OCI-LY7 (cell line): ENCODE data around the gene CMPK1. TPM values are rescaled to one million over a fixed set of nuclear protein-coding genes. Genes with fewer than 3 reads are reported as not detected.

ENCODE experiments used
- BruUV-seq: library from RNA; stranded (reverse); fragments of 400-500 nt; replicated peaks from 2 replicates; lab custom pipeline; 2021; lab: Mats Ljungman, UMichigan
- CTCF ChIA-PET: fragments of 300-600 bp; sonication (Branson Sonifier 250); formaldehyde crosslinking; loops from one replicate; lab custom pipeline; 2022; ENCODE audit warnings: antibody characterized with exemption; ENCODE audit not compliant: unreplicated experiment; lab: Charles Lee
- POLR2A ChIA-PET: fragments of 300-600 bp; sonication (Branson Sonifier 250); formaldehyde crosslinking; loops from one replicate; lab custom pipeline; 2022; ENCODE audit warnings: antibody characterized with exemption; lab: Charles Lee
- DNase-seq: peaks from one replicate; pipeline ENCODE4 v3.0.0-alpha.2; 2015; ENCODE audit warnings: low spot score
- H2AFZ ChIP-seq: fragments of 200-600 bp; sonication (generic), shearing (Covaris generic); 2 replicates; pipeline ENCODE4 v1.6.1; 2014; ENCODE audit warnings: mild to moderate bottlenecking, antibody characterized with exemption, low read length, moderate library complexity
- H3K27ac ChIP-seq: fragments of 200-600 bp; sonication (generic); 2 replicates; pipeline ENCODE4 v1.5.1; 2014; ENCODE audit warnings: mixed run types, low read depth, mild to moderate bottlenecking, moderate library complexity, low read length, inconsistent platforms; ENCODE audit not compliant: poor library complexity, severe bottlenecking
- H3K36me3 ChIP-seq: fragments of 200-600 bp; sonication (generic); 2 replicates; pipeline ENCODE4 v1.6.1; 2014; ENCODE audit warnings: mild to moderate bottlenecking, antibody characterized with exemption, low read length, moderate library complexity, mixed read lengths; ENCODE audit not compliant: insufficient read depth
- H3K4me1 ChIP-seq: fragments of 200-600 bp; sonication (generic); 2 replicates; pipeline ENCODE4 v1.5.1; 2014; ENCODE audit warnings: mild to moderate bottlenecking, low read length; ENCODE audit not compliant: insufficient read depth, poor library complexity, severe bottlenecking
- H3K4me2 ChIP-seq: fragments of 200-600 bp; sonication (generic); 2 replicates; pipeline ENCODE4 v1.6.1; 2014; ENCODE audit warnings: mild to moderate bottlenecking, low read length
- H3K4me3 ChIP-seq: fragments of 200-600 bp; sonication (generic); 2 replicates; pipeline ENCODE4 v1.5.1; 2014; ENCODE audit warnings: mild to moderate bottlenecking, low read depth, low read length; ENCODE audit not compliant: poor library complexity, severe bottlenecking
- H3K79me2 ChIP-seq: fragments of 200-600 bp; sonication (generic); 2 replicates; pipeline ENCODE4 v1.6.1; 2016; ENCODE audit warnings: low read depth, mild to moderate bottlenecking, low read length, moderate library complexity, mixed read lengths; ENCODE audit not compliant: insufficient read depth
- H3K9me2 ChIP-seq: fragments of 200-600 bp; sonication (generic); 2 replicates; pipeline ENCODE4 v1.6.1; 2016; ENCODE audit warnings: mild to moderate bottlenecking, low read length, mixed read lengths; ENCODE audit not compliant: insufficient read depth
- H3K9me3 ChIP-seq: fragments of 200-600 bp; sonication (generic); 2 replicates; pipeline ENCODE4 v1.6.1; 2014; ENCODE audit warnings: mild to moderate bottlenecking, mixed run types, low read length, mixed read lengths
- H4K20me1 ChIP-seq: fragments of 200-600 bp; sonication (generic); 2 replicates; pipeline ENCODE4 v1.6.1; 2014; ENCODE audit warnings: mild to moderate bottlenecking, antibody characterized with exemption, low read length, moderate library complexity, mixed read lengths; ENCODE audit not compliant: insufficient read depth
- EZH2phosphoT487 ChIP-seq: fragments of 200-600 bp; sonication (generic); IDR thresholded peaks from 2 replicates; pipeline ENCODE4 v1.6.1; 2018; ENCODE audit warnings: low read depth, borderline replicate concordance, mild to moderate bottlenecking, mixed run types, antibody characterized with exemption, low read length, moderate library complexity, mixed read lengths
- intact Hi-C: fragments of 100-400 bp; cut with micrococcal nuclease; formaldehyde crosslinking; loops from one replicate; pipeline ENCODE4 v1.10.0; 2022; ENCODE audit not compliant: unreplicated experiment
- total RNA-seq, 2 experiments: library from RNA; depleted of rRNA in 1 of 2; stranded (reverse); fragments of >200 nt in 1 of 2; shearing (Covaris generic) in 1 of 2; gene quantifications; 2 replicates each; pipeline ENCODE4 v1.2.3, GENCODE V29; 2014 to 2022
- TF ChIP-seq, protein P1 (sequence below): fragments of 200-600 bp; sonication (generic); conservative IDR thresholded peaks from 2 replicates; pipeline ENCODE4 v1.5.1; 2014; ENCODE audit warnings: mild to moderate bottlenecking, antibody characterized with exemption, low read length, moderate library complexity, mixed read lengths

Gene CMPK1
- total RNA-seq, 2 experiments from 2014 or later: 59.2 to 85.8 TPM

- BruUV-seq: no TSS peak
- ChIA-PET POLR2A (no interaction called here), CTCF (no interaction called here)
- no peak overlapping the region for H3K4me3 ChIP-seq
- H3K4me2 ChIP-seq: no peak overlapping the region
- no peaks in the 10 kb centered on the region for H3K9me3 ChIP-seq
- H3K79me2 ChIP-seq: no peaks in the 10 kb centered on the region
- H3K27ac ChIP-seq: no peak overlapping the region
- H4K20me1 ChIP-seq: no peaks in the 10 kb centered on the region
- H2AFZ ChIP-seq: no peak overlapping the region
- H3K9me2 ChIP-seq: no peaks in the 10 kb centered on the region
- no peak for TF ChIP-seq EZH2phosphoT487
- TF ChIP-seq, protein P1, sequence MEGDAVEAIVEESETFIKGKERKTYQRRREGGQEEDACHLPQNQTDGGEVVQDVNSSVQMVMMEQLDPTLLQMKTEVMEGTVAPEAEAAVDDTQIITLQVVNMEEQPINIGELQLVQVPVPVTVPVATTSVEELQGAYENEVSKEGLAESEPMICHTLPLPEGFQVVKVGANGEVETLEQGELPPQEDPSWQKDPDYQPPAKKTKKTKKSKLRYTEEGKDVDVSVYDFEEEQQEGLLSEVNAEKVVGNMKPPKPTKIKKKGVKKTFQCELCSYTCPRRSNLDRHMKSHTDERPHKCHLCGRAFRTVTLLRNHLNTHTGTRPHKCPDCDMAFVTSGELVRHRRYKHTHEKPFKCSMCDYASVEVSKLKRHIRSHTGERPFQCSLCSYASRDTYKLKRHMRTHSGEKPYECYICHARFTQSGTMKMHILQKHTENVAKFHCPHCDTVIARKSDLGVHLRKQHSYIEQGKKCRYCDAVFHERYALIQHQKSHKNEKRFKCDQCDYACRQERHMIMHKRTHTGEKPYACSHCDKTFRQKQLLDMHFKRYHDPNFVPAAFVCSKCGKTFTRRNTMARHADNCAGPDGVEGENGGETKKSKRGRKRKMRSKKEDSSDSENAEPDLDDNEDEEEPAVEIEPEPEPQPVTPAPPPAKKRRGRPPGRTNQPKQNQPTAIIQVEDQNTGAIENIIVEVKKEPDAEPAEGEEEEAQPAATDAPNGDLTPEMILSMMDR: no peak
- H3K4me1 ChIP-seq: peaks cover 31% of the 10 kb centered on the region
- no peak for DNase-seq
- H3K36me3 ChIP-seq: no peaks in the 10 kb centered on the region
- intact Hi-C loops: no loop called here
These were observed 75.9 kb downstream of the CMPK1 start for GRCh38 chr1:47409311-47410067.

DNA sequence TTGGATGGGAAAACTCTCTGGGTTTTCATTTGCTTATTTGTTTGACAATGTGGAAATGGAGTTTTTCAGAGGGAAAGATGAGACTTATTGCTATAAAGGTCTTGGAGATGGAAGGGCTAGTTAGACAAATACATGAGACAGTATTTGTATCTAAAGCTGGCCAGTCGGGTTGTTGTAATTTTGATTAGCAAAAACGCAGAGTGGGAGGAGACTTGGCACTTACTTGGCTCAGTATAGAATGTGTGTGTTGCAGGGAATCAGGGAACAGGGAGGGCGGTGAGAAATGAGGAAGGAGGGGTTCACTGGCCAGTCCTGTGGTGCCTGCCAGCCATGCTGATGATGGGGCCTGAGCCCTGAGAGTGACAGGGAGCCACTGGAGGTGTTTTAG lies 76.5 kb downstream of the CMPK1 start:
- H3K79me2 ChIP-seq: no peaks in the 10 kb centered on the region
- H3K4me3 ChIP-seq: no peak overlapping the region
- no peaks in the 10 kb centered on the region for H4K20me1 ChIP-seq
- no peak overlapping the region for H3K27ac ChIP-seq
- CTCF ChIA-PET: no interaction called here
- peaks cover 27% of the 10 kb centered on the region for H3K4me1 ChIP-seq
- H2AFZ ChIP-seq: no peak overlapping the region
- H3K36me3 ChIP-seq: no peaks in the 10 kb centered on the region
- H3K9me2 ChIP-seq: no peaks in the 10 kb centered on the region
- no peak for DNase-seq
- intact Hi-C loops: no loop called here
- no peak for TF ChIP-seq EZH2phosphoT487
- TF ChIP-seq, protein P1: no peak
- no TSS peak for BruUV-seq
- POLR2A ChIA-PET: no interaction called here
- no peak overlapping the region for H3K4me2 ChIP-seq
- no peaks in the 10 kb centered on the region for H3K9me3 ChIP-seq

DNA sequence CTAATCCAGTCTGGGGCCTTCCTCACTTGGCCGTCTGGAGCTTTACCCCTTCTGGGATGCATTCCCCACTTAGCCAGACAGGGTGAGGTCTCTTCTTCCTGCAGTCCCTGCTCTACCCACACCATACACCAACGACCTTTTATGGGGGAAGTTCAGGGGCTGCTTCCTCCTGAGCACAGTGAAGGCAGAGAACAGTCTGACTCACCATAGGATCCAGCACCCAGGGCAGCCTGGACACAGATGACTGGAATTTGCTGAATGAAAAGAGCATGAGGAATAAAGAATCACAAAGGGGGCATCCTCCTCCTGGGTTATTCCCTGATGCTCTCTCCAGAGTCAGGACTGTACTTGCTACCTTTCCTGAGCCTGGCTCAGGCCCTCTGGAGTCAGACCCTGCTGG lies 77.8 kb downstream of the CMPK1 start:
- no peak overlapping the region for H3K4me3 ChIP-seq
- no TSS peak for BruUV-seq
- H3K4me2 ChIP-seq: no peak overlapping the region
- H3K4me1 ChIP-seq: peaks cover 13% of the 10 kb centered on the region
- TF ChIP-seq EZH2phosphoT487: no peak
- TF ChIP-seq, protein P1: no peak
- H3K36me3 ChIP-seq: no peaks in the 10 kb centered on the region
- H3K9me3 ChIP-seq: no peaks in the 10 kb centered on the region
- no peaks in the 10 kb centered on the region for H3K79me2 ChIP-seq
- CTCF ChIA-PET: no interaction called here
- H2AFZ ChIP-seq: no peak overlapping the region
- no peak overlapping the region for H3K27ac ChIP-seq
- POLR2A ChIA-PET: no interaction called here
- no peak for DNase-seq
- no peaks in the 10 kb centered on the region for H3K9me2 ChIP-seq
- no peaks in the 10 kb centered on the region for H4K20me1 ChIP-seq
- intact Hi-C loops: no loop called here
